DND-41 (cell line): ENCODE results near the gene PLXNA4.

Source experiments
- ATAC-seq: fragments of 200-7000 bp; cut with Tn5 transposase; 3 replicates; pipeline ENCODE4 v1.9.1; 2021; ENCODE audit warnings: low read depth; ENCODE audit not compliant: insufficient read depth
- DNase-seq: peaks from one replicate; pipeline ENCODE4 v3.0.0-alpha.2; 2020
- H2AFZ ChIP-seq: 2 replicates; pipeline ENCODE4 v1.6.0; 2012; ENCODE audit warnings: low read depth, low read length
- H3K27ac ChIP-seq: 2 replicates; pipeline ENCODE4 v1.5.1; 2012; ENCODE audit warnings: low read length, inconsistent platforms
- H3K27me3 ChIP-seq: fragments of 200-600 bp; sonication (generic); 2 replicates; pipeline ENCODE4 v1.6.0; 2012; ENCODE audit warnings: low read length, mild to moderate bottlenecking, inconsistent platforms; ENCODE audit not compliant: insufficient read depth, poor library complexity
- H3K36me3 ChIP-seq: 2 replicates; pipeline ENCODE4 v1.5.1; 2012; ENCODE audit warnings: low read length, inconsistent platforms; ENCODE audit not compliant: insufficient read depth
- H3K4me1 ChIP-seq: 2 replicates; pipeline ENCODE4 v1.5.1; 2012; ENCODE audit warnings: mild to moderate bottlenecking, low read length; ENCODE audit not compliant: insufficient read depth
- H3K4me2 ChIP-seq: 2 replicates; pipeline ENCODE4 v1.6.0; 2012; ENCODE audit warnings: mild to moderate bottlenecking, moderate library complexity, low read length, inconsistent platforms; ENCODE audit not compliant: insufficient read depth
- H3K4me3 ChIP-seq, 2 experiments: fragments of 200-600 bp in 1 of 2; shearing (Covaris generic) in 1 of 2; 2 replicates each; pipeline ENCODE4 v1.5.1; 2012 to 2016; ENCODE audit warnings: inconsistent platforms in 2 of 2, low read length in 2 of 2, mild to moderate bottlenecking in 2 of 2, low read depth in 1 of 2, moderate library complexity in 1 of 2
- H3K79me2 ChIP-seq: 2 replicates; pipeline ENCODE4 v1.6.0; 2012; ENCODE audit warnings: low read length, inconsistent platforms; ENCODE audit not compliant: insufficient read depth
- H3K9ac ChIP-seq: 2 replicates; pipeline ENCODE4 v1.6.0; 2012; ENCODE audit warnings: low read depth, mild to moderate bottlenecking, inconsistent platforms, low read length, moderate library complexity
- H3K9me3 ChIP-seq: 2 replicates; pipeline ENCODE4 v1.5.1; 2012; ENCODE audit warnings: low read length, moderate library complexity, mild to moderate bottlenecking, inconsistent platforms; ENCODE audit not compliant: insufficient read depth, severe bottlenecking
- H4K20me1 ChIP-seq: 2 replicates; pipeline ENCODE4 v1.6.0; 2012; ENCODE audit warnings: low read length; ENCODE audit not compliant: insufficient read depth
- EZH2 ChIP-seq: IDR thresholded peaks from 3 replicates; pipeline ENCODE4 v1.6.1; 2012; ENCODE audit warnings: borderline replicate concordance, low read depth, mild to moderate bottlenecking, moderate library complexity, low read length, inconsistent platforms; ENCODE audit not compliant: severe bottlenecking
- TF ChIP-seq, protein P1 (sequence below): IDR thresholded peaks from 2 replicates; pipeline ENCODE4 v1.5.1; 2012; ENCODE audit warnings: borderline replicate concordance, low read length, moderate library complexity, mild to moderate bottlenecking; ENCODE audit not compliant: poor library complexity, severe bottlenecking; ENCODE audit errors: extremely low read depth

The PLXNA4 gene

DNA sequence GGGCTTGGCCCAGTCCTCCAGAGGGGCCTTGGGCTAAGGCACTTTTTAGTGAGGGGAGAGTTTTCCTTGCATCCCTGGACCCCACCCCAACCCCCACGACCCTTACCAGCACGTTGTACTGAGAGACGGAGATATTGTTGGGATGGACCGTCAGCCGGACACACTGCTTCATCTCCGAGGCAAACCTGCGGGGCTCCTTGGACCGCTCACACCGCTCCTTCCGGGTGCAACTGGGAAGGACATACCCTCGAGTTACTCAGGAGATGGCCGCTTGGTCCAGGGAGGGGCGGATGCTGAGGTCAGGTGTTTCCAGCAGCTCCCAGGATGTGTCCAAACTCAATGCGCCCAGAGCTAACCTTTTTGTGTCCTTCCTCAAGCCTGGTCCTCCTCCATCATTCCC is 348.0 kb downstream of the PLXNA4 start:
- Histone ChIP-seq H3K79me2 (no peaks in the 10 kb centered on the region), H3K4me1 (no peaks in the 10 kb centered on the region), H3K9ac (no peak overlapping the region), H3K27me3 (peaks cover 8% of the 10 kb centered on the region), H3K36me3 (no peaks in the 10 kb centered on the region), H3K4me3 (no peak overlapping the region), H2AFZ (no peak overlapping the region), H3K4me2 (no peak overlapping the region), H3K9me3 (no peaks in the 10 kb centered on the region), H4K20me1 (no peaks in the 10 kb centered on the region), H3K27ac (no peak overlapping the region)
- no peak for TF ChIP-seq EZH2
- TF ChIP-seq, protein P1, sequence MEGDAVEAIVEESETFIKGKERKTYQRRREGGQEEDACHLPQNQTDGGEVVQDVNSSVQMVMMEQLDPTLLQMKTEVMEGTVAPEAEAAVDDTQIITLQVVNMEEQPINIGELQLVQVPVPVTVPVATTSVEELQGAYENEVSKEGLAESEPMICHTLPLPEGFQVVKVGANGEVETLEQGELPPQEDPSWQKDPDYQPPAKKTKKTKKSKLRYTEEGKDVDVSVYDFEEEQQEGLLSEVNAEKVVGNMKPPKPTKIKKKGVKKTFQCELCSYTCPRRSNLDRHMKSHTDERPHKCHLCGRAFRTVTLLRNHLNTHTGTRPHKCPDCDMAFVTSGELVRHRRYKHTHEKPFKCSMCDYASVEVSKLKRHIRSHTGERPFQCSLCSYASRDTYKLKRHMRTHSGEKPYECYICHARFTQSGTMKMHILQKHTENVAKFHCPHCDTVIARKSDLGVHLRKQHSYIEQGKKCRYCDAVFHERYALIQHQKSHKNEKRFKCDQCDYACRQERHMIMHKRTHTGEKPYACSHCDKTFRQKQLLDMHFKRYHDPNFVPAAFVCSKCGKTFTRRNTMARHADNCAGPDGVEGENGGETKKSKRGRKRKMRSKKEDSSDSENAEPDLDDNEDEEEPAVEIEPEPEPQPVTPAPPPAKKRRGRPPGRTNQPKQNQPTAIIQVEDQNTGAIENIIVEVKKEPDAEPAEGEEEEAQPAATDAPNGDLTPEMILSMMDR = no peak
- no peak for ATAC-seq
- DNase-seq = no peak

DNA sequence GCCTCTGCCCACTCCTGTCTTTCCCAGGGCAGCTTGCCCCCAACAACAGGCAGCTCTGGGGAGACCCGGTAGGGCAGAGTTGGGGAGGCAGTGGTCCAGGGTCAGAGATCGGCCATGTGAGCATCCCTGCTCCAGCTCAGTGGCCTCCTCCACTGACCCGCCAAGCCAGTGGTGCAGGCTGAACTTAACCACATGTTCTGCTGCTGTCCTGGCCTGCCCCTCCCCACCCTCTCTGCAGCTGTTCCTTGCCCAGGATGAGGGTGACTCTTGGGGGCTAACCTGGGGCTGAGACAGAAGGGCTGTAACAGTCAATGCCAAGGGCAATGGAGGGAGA is 349.3 kb downstream of the PLXNA4 start:
- H3K9me3 ChIP-seq = no peaks in the 10 kb centered on the region
- ATAC-seq = no peak
- no peak overlapping the region for H3K9ac ChIP-seq
- H3K36me3 ChIP-seq = no peaks in the 10 kb centered on the region
- H4K20me1 ChIP-seq = no peaks in the 10 kb centered on the region
- no peaks in the 10 kb centered on the region for H3K79me2 ChIP-seq
- no peak overlapping the region for H3K27ac ChIP-seq
- TF ChIP-seq EZH2 = no peak
- TF ChIP-seq, protein P1 = no peak
- no peak overlapping the region for H3K4me3 ChIP-seq
- no peaks in the 10 kb centered on the region for H3K4me1 ChIP-seq
- no peak for DNase-seq
- peaks cover 4% of the 10 kb centered on the region for H3K27me3 ChIP-seq
- H3K4me2 ChIP-seq = no peak overlapping the region
- no peak overlapping the region for H2AFZ ChIP-seq

DNA sequence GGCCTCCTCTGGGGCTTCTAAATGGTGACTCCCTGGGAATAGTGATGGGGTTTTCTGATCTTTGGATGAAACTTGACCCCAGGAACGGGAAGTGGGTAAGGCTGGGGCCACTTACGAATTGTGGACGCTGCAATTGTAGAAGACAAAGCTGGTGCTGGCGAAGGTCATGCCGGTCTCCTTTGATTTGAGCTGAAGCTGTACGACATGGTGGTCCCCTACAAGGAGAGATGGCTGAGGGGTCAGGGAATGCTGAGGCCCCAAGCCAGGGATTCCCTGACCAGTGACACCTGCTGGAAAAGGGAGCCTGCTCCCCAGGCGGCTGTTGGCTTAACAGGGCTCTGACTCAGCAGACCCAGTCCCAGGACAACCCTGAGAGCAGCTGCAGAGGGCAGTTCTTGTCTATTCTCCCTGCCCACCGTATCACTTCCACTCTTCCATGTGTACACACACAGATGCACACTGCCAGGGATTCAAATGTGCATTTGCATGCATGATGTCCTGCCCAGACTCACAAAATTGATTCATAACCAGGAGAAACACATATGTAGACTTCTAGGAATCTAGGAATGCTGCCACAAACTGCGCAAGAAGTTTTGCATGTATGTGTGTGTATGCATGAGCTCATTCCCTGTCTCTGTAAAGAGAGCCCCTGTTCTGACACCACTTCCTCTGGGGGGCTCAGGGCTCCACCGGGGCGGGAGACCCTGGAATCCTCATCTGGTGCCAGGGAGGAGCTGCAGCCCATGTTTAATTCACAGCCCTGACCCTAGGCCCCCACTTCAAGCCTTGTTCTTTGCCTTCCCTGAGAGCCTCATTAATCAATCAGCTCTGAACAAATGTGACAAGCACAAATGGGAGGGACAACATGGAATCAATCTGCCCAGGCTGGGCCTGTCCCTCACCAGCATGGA is 350.0 kb downstream of the PLXNA4 start:
- DNase-seq (no peak), ATAC-seq (no peak)
- H3K4me2 ChIP-seq = no peak overlapping the region
- no peaks in the 10 kb centered on the region for H3K4me1 ChIP-seq
- H3K36me3 ChIP-seq = no peaks in the 10 kb centered on the region
- TF ChIP-seq EZH2 = no peak
- TF ChIP-seq, protein P1 = no peak
- H3K27ac ChIP-seq = no peak overlapping the region
- H3K9me3 ChIP-seq = no peaks in the 10 kb centered on the region
- no peaks in the 10 kb centered on the region for H3K27me3 ChIP-seq
- no peaks in the 10 kb centered on the region for H3K79me2 ChIP-seq
- H4K20me1 ChIP-seq = no peaks in the 10 kb centered on the region
- no peak overlapping the region for H2AFZ ChIP-seq
- H3K9ac ChIP-seq = no peak overlapping the region
- no peak overlapping the region for H3K4me3 ChIP-seq
